Prostate gland (tissue), 2 donors: ENCODE data around the gene EXOC2. TPM values are rescaled to one million over a fixed set of nuclear protein-coding genes. Genes with fewer than 3 reads are reported as not detected.

ENCODE experiments used
- DNase-seq: peaks from one replicate; pipeline ENCODE4 v3.0.0-alpha.2; 2019; ENCODE audit warnings: low spot score
- H3K27ac ChIP-seq, 2 donors: fragments of 200-600 bp; sonication (generic); 2 replicates each; pipeline ENCODE4 v1.5.1; 2017 to 2019
- H3K27me3 ChIP-seq: fragments of 200-600 bp; sonication (generic); replicated peaks from 2 replicates; pipeline ENCODE4 v1.5.1; 2019; ENCODE audit not compliant: insufficient read depth
- H3K36me3 ChIP-seq, 2 donors: fragments of 200-600 bp; sonication (generic); 1 replicate in 1 of 2; 2 replicates in 1 of 2; pipeline versions ENCODE4 v1.5.1 to v1.8.1; 2017 to 2019
- H3K4me1 ChIP-seq: fragments of 200-600 bp; sonication (generic); replicated peaks from 2 replicates; pipeline ENCODE4 v1.5.1; 2019
- H3K4me3 ChIP-seq, 2 donors: fragments of 200-600 bp; sonication (generic); 2 replicates each; pipeline ENCODE4 v1.5.1; 2017 to 2019
- H3K9me3 ChIP-seq: fragments of 200-600 bp; sonication (generic); 2 replicates; pipeline ENCODE4 v1.5.1; 2017
- CTCF ChIP-seq, 4 experiments: fragments of 200-600 bp in 2 of 4; fragments of 450-650 bp in 2 of 4; sonication (generic) in 2 of 4; IDR thresholded peaks; 1 replicate in 3 of 4; 2 replicates in 1 of 4; pipeline ENCODE4 v1.5.1; 2016 to 2019; ENCODE audit warnings: antibody characterized with exemption in 4 of 4, mild to moderate bottlenecking in 2 of 4, moderate library complexity in 2 of 4
- POLR2A ChIP-seq: fragments of 450-650 bp; IDR thresholded peaks from one replicate; pipeline ENCODE4 v1.6.1; 2016; ENCODE audit warnings: antibody characterized with exemption, mild to moderate bottlenecking
- POLR2AphosphoS5 ChIP-seq: sonication (generic); formaldehyde crosslinking; IDR thresholded peaks from one replicate; pipeline ENCODE4 v1.6.1; 2017; ENCODE audit warnings: antibody characterized with exemption
- WGBS: methylation state at CpG from one replicate; pipeline ENCODE4 v1.1.5; 2018; 5-methylcytosine and 5-hydroxymethylcytosine counted together
- intact Hi-C: fragments of 100-400 bp; cut with DNase I; formaldehyde crosslinking; loops from one replicate; pipeline ENCODE4 v1.14.2; 2022
- total RNA-seq, 2 donors: library from RNA; depleted of rRNA; stranded (reverse); fragments of >200 nt; gene quantifications; one replicate each; pipeline ENCODE4 v1.1.0, GENCODE V29; 2016

Gene EXOC2
- total RNA-seq, 2 donors from 2014 or later, result 18.2 to 30.8 TPM

GRCh38 chr6:501891-502601, 190.9 kb downstream of the EXOC2 start:
- H3K4me1 ChIP-seq, result no peaks in the 10 kb centered on the region
- TF ChIP-seq CTCF (IDR thresholded peaks at IDR 0.05) (no peak), POLR2A (no peak), POLR2AphosphoS5 (no peak)
- intact Hi-C loops, result no loop called here
- H3K27me3 ChIP-seq, result no peaks in the 10 kb centered on the region
- H3K9me3 ChIP-seq, result no peaks in the 10 kb centered on the region
- no peak overlapping the region for H3K27ac ChIP-seq
- H3K4me3 ChIP-seq, result no peak overlapping the region
- no peaks in the 10 kb centered on the region for H3K36me3 ChIP-seq
- 69% methylated on average over 22 of the region's 22 CpGs for WGBS
- no peak for DNase-seq

GRCh38 chr6:499617-500016, 193.3 kb downstream of the EXOC2 start:
- H3K27ac ChIP-seq, result no peak overlapping the region
- no peaks in the 10 kb centered on the region for H3K9me3 ChIP-seq
- TF ChIP-seq CTCF (IDR thresholded peaks at IDR 0.05), result no peak
- TF ChIP-seq POLR2A, result no peak
- no peak for TF ChIP-seq POLR2AphosphoS5
- no peak for DNase-seq
- no peaks in the 10 kb centered on the region for H3K36me3 ChIP-seq
- intact Hi-C loops, result no loop called here
- 76% methylated on average over 3 of the region's 3 CpGs for WGBS
- H3K4me3 ChIP-seq, result no peak overlapping the region
- no peaks in the 10 kb centered on the region for H3K27me3 ChIP-seq
- H3K4me1 ChIP-seq, result no peaks in the 10 kb centered on the region

GRCh38 chr6:498795-499231, 194.1 kb downstream of the EXOC2 start:
- no peaks in the 10 kb centered on the region for H3K9me3 ChIP-seq
- no peak overlapping the region for H3K27ac ChIP-seq
- no peaks in the 10 kb centered on the region for H3K27me3 ChIP-seq
- no peak for TF ChIP-seq POLR2AphosphoS5
- TF ChIP-seq POLR2A, result no peak
- no peak for TF ChIP-seq CTCF (IDR thresholded peaks at IDR 0.05)
- no peak overlapping the region for H3K4me3 ChIP-seq
- H3K4me1 ChIP-seq, result no peaks in the 10 kb centered on the region
- intact Hi-C loops, result no loop called here
- 91% methylated on average over 9 of the region's 9 CpGs for WGBS
- no peaks in the 10 kb centered on the region for H3K36me3 ChIP-seq
- DNase-seq, result no peak

- DNase-seq, result no peak
- H3K36me3 ChIP-seq, result no peaks in the 10 kb centered on the region
- TF ChIP-seq POLR2AphosphoS5, result no peak
- no peak for TF ChIP-seq POLR2A
- TF ChIP-seq CTCF (IDR thresholded peaks at IDR 0.05), result no peak
- WGBS, result 93% methylated on average over 2 of the region's 2 CpGs
- H3K27ac ChIP-seq, result no peak overlapping the region
- H3K4me3 ChIP-seq, result no peak overlapping the region
- no peaks in the 10 kb centered on the region for H3K4me1 ChIP-seq
- no peaks in the 10 kb centered on the region for H3K27me3 ChIP-seq
- no peaks in the 10 kb centered on the region for H3K9me3 ChIP-seq
- intact Hi-C loops, result no loop called here
These were observed 195.7 kb downstream of the EXOC2 start for GRCh38 chr6:497258-497657.

- no peak for DNase-seq
- WGBS, result 88% methylated on average over 5 of the region's 5 CpGs
- H3K36me3 ChIP-seq, result no peaks in the 10 kb centered on the region
- no peaks in the 10 kb centered on the region for H3K9me3 ChIP-seq
- TF ChIP-seq POLR2AphosphoS5 (no peak), POLR2A (no peak), CTCF (IDR thresholded peaks at IDR 0.05) (no peak)
- H3K27me3 ChIP-seq, result no peaks in the 10 kb centered on the region
- no peak overlapping the region for H3K27ac ChIP-seq
- no peaks in the 10 kb centered on the region for H3K4me1 ChIP-seq
- no peak overlapping the region for H3K4me3 ChIP-seq
- intact Hi-C loops, result no loop called here
These were observed 196.3 kb downstream of the EXOC2 start for GRCh38 chr6:496649-497048.
